ENCODE measurements around the gene UTS2B. TPM values are rescaled to one million over a fixed set of nuclear protein-coding genes. Genes with fewer than 3 reads are reported as not detected.

The UTS2B gene
- total and polyA plus RNA-seq, 10 of the 15 experiments (the other 5 are each of a cell fraction or from before 2014, with no cell fraction given): 0.15 to 0.72 (median 0.44) TPM

GRCh38 chr3:191300422-191300821, 29.9 kb downstream of the UTS2B start:
- RAD21 ChIA-PET (ENCODE audit: unreplicated experiment): interaction anchor here (0.6 to 2.3 kb wide), 13 partner anchors 10 to 69 kb away, joined by 3 to 15 read pairs (median 6); no protein-coding TSS in a partner anchor
- H3K4me2 ChIP-seq (ENCODE audit: control insufficient read depth, insufficient read depth): peak overlapping the region; percentile 40
- no peak overlapping the region for H3K4me3 ChIP-seq
- FAIRE-seq: no peak
- intact Hi-C loops (cut with micrococcal nuclease; ENCODE audit: unreplicated experiment) (no loop called here), in situ Hi-C loops (cut with MboI) (no loop called here)
- CTCF ChIA-PET: interaction anchor here (0.5 to 2.1 kb wide), 12 partner anchors 17 to 78 kb away, joined by 3 to 11 read pairs (median 4); partner anchors contain the start of genes CCDC50 and UTS2B
- POLR2A ChIA-PET: interaction anchor here (0.7 to 1.7 kb wide), 7 partner anchors 8 to 52 kb away, joined by 3 to 7 read pairs (median 4); partner anchors contain the start of gene CCDC50
- no peaks in the 10 kb centered on the region for H3K79me2 ChIP-seq (ENCODE audit: control insufficient read depth, insufficient read depth, low read length)
- peak overlapping the region; percentile 55 for H3K27ac ChIP-seq (ENCODE audit: control insufficient read depth, insufficient read depth)
- SMC1A ChIA-PET (ENCODE audit: uncharacterized antibody, unreplicated experiment): interaction anchor here (0.7 to 5.0 kb wide), 23 partner anchors 10 to 63 kb away, joined by 3 to 32 read pairs (median 8); partner anchors contain the start of genes CCDC50 and UTS2B
- H3K9me3 ChIP-seq (replicated peaks; ENCODE audit: control insufficient read depth, insufficient read depth, low read length): no peaks in the 10 kb centered on the region
- peak; percentile 52 for DNase-seq (ENCODE audit: low read depth, low spot score)
- peak; percentile 72 for ATAC-seq
- H3K9ac ChIP-seq (ENCODE audit: control insufficient read depth, insufficient read depth, low read length): no peak overlapping the region
- peaks cover 46% of the 10 kb centered on the region for H3K4me1 ChIP-seq (ENCODE audit: control insufficient read depth, insufficient read depth, low read length)
- TF ChIP-seq HDAC2 (IDR thresholded peaks at IDR 0.05): no peak
- TF ChIP-seq MTA3 (IDR thresholded peaks at IDR 0.05; ENCODE audit: borderline replicate concordance, low read length): 0 out of 2 replicates have a peak, but pooled peaks have one; percentile 32
- peak; percentile 35; the same call in 1 of the 2 replicates for TF ChIP-seq IKZF1 (conservative IDR thresholded peaks at IDR 0.05)
- 0 out of 2 replicates have a peak, but pooled peaks have one; percentile 15 for TF ChIP-seq SPI1 (IDR thresholded peaks at IDR 0.05; ENCODE audit: borderline replicate concordance, insufficient read depth, low read depth, low read length)
- no peak for TF ChIP-seq MYB (IDR thresholded peaks at IDR 0.05; ENCODE audit: borderline replicate concordance, low read depth, low read length)
- TF ChIP-seq PKNOX1 (IDR thresholded peaks at IDR 0.05): 0 out of 2 replicates have a peak, but pooled peaks have one; percentile 19
- TF ChIP-seq ZNF622 (IDR thresholded peaks at IDR 0.05): no peak
- no peak for TF ChIP-seq RELA (IDR thresholded peaks at IDR 0.05; ENCODE audit: borderline replicate concordance, partially characterized antibody)
- TF ChIP-seq EED (IDR thresholded peaks at IDR 0.05; ENCODE audit: low read depth): peak; percentile 36; the same call in 1 of the 2 replicates
- H2AFZ ChIP-seq (ENCODE audit: control insufficient read depth, low read depth, low read length): no peak overlapping the region
- no peaks in the 10 kb centered on the region for H3K27me3 ChIP-seq (replicated peaks in 1 of 2; ENCODE audit: control insufficient read depth in 2 of 2, insufficient read depth in 2 of 2, low read length in 1 of 2)
- H3K36me3 ChIP-seq (ENCODE audit: control insufficient read depth in 2 of 2, insufficient read depth in 2 of 2, low read length in 1 of 2): no peaks in the 10 kb centered on the region
- no TSS peak for BruUV-seq (replicated peaks)
- no peaks in the 10 kb centered on the region for H4K20me1 ChIP-seq (ENCODE audit: control insufficient read depth, insufficient read depth)
- WGBS (ENCODE audit: insufficient coverage, insufficient replicate concordance, low lambda C conversion rate, missing lambda C conversion rate): 0% methylated on average over 1 of the region's 1 CpG
